Femur (tissue), 1 donor: ENCODE measurements around the gene NUAK1.
"Not testable (repeated sequence)": the region's sequence is repeated elsewhere in the genome, so short reads cannot be mapped to it uniquely, and the experiment has no call there.

Experiments
- DNase-seq: peaks from one replicate; pipeline ENCODE4 v3.0.0-alpha.2; 2017

NUAK1 gene

DNA sequence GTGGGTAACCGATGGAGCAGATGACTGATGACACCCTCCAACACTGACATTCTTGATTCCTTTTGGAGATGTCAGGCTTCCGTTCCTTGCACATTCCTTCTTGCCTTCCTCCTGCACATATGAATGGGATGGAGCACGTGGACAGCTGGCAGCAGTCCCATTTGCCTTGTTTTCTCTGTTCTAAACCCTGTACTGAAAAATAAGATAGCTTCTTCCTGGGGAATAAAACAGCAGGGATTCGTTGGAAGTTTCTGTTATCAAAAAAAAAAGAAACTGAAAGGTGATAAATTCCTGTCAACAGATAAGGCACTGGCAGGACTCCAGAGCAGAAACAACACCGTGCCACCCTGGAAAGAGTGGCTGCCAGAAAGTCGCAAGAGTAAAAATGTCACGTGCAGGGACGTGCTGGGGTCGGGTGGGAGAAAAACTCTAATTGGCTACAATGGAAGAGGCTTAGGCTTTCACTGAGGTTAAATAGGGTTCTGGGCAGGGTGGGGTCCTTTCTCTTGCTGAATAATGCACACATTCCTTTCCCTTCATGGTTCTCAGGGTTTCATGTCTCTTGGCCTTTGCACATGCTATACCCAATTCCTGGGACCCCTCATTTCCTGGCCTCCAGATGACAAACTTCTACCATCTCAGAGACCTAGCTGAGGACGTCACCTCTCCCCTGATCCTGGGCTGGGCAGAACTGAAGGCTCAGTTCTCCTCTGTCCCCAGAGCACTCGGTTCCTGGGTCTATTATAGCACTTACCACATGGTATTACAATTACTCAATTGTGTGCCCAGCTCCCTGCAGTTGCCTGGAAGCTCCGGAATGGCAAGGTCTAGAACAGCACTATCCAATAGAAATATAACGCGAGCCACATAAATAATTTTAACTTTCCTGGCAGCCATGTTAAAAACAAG is 7.0 kb upstream of the NUAK1 start:
- DNase-seq, result no peak

DNA sequence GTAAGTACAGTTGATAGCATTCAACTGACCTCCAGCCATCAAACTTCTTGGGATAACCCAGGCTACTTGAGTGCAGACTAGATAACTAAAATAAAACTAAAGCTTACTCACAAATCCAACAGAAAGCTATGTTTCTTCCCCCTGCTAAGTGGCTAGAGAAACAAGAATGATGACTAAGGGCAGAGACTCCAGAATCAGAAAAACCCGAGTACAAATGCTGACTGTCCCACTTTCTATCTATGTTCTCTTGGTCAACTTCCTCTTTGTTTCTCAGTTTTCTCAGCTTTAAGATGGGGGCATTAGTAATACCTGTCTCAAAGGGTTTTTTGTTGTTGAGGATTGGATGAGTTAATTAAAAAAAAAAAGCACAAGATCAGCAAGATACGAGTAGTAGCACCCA is 6.1 kb upstream of the NUAK1 start:
- no peak for DNase-seq

DNA sequence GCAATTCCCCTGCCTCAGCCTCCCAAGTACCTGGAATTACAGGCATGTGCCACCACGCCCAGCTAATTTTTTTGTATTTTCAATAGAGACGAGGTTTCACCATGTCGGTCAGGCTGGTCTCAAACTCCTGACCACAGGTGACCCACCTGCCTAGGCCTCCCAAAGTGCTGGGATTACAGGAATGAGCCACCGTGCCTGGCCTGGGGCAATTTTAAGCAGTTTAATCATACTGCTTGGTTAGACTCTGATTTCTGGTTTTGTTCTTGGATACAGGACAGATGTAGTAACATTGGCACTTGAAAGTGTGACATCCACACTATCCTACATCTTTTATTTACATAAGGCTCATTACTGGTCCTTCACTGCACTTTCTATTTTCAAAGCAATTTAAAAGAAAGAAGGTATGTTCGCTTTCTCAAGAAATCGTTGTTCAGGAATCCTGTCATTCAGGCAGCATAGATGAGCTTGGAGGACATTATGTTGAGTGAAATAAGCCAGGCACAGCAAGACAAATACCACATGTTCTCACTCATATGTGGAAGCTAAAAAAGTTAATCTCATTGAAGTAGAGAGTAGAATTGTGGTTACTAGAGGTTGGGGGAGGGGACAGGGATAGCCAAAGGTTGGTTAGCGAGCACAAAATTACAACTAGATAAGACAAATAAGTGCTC is 4.0 kb upstream of the NUAK1 start:
- DNase-seq, result no peak

DNA sequence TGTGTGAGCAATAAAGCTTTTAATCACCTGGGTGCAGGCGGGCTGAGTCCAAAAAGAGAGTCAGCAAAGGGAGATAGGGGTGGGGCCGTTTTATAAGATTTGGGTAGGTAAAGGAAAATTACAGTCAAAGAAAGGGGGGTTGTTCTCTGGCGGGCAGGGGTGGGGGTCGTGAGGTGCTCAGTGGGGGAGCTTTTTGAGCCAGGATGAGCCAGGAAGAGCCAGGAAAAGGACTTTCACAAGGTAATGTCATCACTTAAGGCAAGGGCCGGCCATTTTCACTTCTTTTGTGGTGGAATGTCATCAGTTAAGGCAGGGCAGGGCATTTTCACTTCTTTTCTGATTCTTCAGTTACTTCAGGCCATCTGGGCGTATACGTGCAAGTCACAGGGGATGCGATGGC is 3.2 kb upstream of the NUAK1 start:
- not testable (repeated sequence) for DNase-seq

DNA sequence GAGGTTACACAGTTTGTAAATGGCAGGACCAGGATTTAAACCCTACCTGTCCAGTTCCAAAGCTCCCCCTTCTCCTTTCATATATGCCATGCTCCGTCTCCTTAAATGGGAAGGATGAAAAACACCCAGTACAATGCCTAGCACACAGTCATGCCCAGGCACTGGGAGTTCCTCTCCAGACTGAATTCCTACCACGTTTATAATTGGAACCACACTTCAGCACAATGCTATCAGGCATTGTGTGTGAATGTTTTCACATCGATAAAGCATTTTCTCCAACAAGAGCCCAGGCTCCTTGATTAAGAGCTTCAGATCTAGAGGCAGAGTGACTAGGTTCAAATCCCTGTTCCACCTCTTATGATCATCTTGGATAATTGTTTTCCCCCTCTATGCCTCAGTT is 2.7 kb upstream of the NUAK1 start:
- DNase-seq, result no peak

DNA sequence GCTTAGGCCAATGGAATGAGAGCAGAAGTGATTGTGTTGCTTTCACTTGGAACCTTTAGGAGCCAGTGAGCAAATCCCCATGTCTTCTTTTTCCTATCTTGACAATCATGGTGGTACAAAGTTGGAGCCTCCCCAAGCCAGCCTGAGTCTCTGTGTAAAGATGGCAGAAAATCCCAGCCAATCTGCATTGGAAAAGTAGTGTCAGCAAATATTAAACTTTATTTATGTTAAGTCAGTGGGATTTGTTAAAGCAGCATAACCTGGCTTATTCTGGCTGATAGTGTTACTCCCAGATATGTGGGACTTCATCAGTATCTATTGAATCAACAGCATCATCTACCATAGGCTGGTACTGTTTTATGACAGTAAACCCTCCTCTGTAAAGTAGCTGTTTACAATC is 2.2 kb upstream of the NUAK1 start:
- DNase-seq, result no peak

DNA sequence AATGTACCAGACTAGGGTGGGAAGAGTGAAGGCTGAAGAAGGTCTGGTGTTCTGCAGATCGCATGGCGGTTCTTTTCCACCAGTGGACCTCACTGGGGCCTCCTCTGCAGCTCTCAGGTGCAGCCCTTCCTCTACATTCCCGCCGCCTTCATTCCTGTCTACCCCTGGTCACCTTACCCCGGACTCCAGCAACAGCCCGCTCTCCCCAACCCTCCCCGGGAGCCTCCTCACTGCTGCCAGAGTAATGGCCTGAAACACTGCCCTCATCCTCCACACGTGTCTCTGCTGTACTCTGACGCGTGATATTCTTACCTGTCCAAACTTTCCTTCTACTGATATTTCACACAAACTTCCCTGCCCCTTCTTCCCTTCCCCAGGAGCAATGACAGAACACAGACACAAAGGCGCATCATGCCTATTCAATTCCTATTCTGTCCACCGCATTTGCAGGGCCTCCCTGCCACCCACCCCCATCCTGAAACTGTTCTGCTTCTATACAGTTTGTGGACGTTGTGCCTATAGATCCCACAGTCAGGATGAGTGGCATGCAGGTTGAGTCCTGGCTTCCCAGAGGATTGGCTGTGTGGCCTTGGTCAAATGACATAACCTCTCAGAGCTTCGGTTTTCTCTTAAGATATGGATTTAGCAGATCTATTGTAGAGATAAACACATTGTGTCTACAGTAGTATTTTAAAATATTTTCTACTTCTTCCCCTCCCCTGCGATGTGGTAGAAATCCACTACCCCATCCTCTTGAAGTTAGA is 1.7 kb upstream of the NUAK1 start:
- DNase-seq, result no peak

DNA sequence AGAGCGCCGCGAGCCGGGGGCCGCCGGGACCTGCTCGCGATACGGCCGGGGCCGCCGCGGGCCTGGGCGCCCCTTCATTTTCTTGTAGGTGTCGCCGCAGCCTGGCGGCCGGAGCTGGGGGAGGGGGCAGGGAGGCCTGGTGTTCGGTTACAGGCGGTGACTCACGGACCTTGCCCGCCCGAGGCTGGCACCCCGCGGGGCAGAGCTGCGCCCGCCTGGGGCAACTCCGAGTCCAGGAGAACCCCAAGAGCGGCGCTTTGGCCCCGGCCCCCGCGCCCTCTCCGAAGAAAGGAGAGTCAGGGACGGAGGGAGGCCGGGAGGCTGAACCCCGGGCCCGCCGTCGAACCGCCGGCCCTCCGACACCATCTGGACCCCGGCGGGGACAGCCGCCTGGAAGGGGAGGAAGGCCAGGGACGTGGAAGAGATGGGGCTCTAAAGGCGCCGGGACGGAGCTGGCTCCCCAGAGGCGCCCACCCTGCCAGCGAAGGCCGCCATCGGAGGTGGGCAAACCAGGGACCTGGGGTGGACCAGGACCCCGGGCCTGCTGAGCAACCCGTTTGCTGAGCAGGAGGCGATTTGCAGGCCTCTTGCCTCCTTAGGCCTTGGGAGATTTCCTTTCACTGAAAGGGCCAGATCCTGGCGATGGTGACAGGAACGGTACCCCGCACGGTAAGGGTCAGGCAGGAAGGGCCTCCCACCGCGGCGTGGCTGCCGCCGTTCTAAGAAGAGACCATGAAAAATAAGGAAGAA is 843 bp upstream of the NUAK1 start:
- DNase-seq, result peak; percentile 86

DNA sequence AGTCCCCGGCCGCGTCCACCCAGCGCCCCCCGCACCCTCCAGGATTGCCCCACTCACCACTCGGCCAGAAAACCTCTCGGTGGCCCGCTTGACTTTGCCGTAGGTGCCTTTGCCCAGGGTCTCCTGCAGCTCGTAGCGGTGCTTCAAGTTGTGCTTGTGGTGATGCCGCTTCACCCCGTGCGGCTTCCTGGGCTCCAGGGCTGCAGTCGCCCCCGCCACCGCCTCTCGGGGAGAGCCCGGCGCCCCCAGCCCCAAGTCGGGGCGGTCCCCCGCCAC is 459 bp downstream of the NUAK1 start:
- no peak for DNase-seq

DNA sequence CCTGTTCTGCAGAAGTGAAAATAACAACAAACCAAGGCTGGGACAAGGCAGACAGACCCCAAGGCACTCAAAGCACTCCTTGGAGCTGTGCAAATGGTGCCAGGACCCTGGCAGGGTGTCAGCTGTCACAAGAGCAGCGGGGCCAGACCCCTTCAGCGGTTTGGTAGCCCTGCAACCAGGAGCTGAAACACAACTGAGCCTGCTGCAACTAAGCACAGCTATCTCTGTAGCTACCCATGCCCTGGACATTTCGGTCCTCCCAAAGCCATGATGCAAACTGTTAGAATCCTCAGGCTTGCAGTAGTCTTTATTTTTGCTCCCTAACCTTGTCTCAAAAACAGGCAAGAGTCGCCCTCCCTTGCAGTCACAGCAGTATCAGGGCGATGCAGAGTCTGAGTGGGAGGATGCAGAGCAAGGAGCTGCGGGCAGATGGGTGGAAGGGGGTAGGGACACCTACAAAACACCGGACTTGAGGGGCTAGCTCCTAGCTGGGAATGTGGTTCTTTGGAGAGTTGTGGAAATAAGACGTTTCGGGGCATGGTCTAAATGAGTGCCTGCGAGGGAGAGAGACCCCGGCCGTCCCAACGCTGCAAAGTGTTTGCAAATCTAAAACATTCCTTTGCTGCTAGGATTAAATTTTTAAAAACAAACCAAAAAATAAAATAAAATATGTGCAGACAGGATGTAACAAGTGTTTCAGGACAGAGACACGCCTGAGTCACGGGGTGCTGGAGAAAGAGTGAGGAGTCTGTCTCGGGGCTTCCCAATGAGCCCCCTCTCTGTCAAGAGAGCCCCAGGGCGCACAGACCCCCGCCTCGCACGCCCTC is 1.0 kb downstream of the NUAK1 start:
- no peak for DNase-seq

DNA sequence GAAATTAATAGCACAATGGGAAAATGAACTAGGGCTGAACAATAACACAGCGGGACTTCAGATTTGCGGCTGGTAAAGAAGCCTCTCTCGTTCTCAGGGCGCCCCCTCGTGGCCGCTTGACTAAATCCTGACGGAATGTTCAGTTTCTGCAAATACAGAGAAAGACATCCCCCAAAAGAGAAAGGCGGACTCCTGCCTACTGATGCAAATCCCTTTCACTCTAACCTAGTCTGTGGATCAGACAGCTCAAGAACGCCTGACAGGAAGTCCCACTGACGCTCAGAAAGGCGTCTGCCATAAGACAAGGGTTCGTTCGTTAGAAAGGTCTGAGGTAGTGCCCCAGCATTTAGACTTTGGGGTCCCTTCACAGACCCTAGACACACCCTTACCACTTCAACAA is 2.5 kb downstream of the NUAK1 start:
- peak; percentile 93 for DNase-seq

DNA sequence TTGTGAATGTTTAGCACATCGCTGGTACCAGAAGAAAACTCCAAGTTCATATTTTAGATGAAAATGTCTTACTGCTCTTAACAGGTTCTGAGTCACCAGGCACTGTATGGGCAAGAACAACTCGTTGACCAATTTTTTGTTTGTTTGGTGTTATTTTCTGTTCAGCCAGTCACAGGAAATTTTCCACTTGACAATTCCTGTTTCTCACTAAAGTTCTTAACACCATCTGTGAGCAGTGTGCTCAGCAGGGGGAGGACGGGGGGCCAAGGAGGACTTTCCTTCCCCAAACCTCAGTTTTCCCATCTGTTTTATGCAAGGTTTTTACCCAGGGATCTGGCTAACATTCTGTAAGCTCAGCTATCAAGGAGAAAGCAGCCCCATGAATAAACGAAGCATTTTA is 3.0 kb downstream of the NUAK1 start:
- DNase-seq, result no peak

DNA sequence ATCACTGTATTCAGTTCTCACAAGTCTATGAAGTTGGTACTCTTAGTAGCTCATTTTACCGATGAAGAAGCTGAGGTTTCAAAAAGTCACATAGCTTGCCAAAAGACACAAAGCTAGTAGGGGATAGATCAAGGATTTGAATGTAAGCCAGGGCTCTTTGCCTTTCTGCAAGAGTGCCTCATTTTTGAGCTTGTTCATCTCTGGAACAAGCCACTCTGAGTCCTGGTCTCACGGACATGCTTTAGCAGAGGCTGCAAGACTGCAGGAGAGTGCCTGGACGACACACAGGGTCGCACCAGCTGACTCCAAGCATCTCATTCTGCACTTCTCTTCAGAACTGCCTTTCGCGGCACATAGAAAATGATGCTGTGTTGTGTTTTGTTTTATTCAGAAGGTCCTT is 3.7 kb downstream of the NUAK1 start:
- no peak for DNase-seq

DNA sequence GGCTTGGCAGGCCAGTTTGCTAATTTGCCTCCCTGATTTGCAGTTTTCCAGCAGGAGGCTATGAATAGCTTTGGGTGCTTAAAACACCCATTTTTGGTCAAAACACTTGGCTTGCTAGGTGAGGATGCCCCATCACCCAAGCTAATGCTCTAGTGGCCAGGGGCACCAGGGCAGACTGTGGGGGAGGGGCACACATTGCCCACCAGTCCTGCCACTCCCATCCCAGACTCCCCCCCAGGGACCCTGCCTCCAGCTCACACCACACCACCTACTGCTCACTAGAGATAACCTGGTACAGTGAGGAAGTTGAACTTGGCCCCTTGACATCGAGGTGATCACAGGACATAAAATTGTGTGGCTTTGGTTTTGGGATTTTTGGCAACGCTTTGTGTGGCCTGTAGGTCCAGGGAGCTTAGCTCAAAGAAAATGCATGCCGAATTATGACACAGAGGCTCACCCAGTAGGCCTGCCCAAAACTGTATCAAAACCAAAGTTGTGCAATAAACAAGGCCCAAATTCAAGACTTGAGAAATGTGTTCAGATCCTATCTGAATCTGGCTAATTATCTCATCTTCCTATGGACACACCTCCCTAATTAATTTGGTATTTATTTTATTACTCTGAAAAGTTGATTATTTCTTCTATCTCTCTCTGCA is 4.3 kb downstream of the NUAK1 start:
- no peak for DNase-seq

DNA sequence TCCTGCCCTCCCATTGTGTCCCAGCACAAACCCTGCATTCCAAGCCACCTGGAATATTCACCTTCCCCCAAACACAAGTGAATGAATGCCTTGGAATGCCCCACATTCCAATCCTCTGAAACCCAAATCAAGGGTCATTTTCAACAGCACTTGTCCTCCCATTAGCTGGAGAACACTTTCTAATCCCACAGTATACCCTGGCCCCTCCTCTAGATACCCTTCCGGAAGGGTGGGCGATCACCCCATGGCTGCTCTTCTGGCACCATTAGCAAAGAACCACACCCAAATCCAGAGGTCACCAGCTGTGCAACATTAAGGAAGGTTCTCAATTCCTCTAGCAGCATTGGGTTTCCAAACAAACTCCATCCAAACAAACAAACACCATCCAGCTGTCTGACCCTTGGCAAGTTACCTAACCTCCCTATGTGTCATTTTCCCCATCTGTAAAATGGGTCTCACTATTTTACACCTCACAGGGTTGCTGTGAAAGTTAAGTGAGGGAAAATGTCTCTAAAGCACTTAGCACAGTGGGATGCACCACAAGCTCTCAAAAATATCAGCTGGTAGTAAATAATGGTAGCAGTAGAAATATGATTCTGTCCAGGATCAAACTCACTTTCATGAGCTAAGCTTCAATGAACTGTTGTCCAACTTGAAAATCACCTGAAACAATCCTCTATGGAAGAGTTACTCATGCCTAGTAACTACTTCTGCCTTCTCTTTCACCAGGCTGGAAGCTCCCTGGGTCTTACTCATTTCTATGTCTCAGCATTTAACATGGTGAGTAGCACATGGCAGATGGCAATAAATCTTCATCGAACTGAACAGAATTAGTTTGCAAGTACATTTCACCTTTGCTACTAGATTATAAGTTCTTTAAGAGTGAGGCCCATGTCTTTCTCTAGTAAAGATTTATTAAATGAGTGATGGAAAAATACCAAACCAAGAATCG is 5.3 kb downstream of the NUAK1 start:
- DNase-seq, result no peak

DNA sequence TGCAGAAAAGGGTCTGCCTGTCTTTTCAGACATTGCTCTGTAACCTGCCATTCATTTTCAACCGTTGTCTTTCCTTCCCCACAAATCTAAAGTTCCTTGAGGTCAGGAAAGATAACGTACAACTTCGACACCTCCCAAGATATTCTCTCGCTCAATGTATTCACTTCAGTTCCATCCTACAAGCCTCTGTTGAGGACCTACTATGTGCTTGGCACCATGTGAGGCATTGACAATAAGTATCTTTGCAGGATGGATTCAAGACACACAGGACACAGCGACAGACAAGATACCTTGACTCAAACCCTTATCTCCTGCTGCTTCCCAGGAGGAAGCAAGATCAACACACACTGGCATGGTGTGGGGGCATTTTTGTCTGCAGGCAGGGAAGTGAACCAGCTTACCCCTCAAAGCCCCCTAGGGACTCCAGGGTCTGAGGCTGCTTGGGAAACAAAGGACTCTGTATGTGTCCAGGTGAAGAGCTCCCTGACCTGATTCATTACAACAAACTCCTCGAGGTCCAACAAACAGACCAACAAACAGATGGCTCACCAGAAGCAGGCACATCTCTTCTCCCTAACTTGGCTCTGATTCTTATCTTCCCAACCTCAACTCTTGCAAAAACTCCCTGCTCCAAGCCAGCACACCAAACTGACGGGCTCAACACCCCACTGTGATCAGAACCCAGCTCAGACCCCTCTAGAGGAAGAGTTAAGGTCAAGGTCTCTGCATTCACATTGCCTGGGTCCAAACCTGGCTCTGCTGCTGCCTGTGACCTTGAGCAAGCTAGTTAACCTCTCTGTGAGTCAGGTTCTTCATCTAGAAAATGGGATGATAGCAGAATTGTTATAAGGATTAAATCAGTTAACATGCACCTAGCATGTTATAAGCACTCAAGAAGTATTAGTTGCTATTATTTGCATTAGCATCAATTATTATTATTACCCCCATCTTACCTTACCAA is 6.3 kb downstream of the NUAK1 start:
- no peak for DNase-seq

DNA sequence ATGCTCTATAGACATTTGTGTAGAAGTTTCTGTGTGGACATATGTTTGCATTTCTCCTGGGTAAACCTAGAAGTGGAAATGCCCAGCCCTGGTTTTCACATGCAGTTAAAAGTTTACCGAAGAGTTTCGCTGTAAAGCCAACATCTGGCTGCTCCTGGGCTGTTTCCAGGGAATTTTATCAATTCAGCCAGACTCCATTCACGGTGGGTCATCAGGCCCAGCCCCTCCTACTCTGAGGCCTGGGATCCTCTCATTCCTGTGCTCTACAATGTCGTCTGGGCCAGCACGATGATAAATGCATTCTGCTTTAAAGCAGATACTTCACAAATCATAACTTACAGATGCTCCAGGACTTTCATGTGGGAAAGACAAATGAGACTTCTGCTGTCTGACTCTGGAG is 7.1 kb downstream of the NUAK1 start:
- DNase-seq, result peak; percentile 73

DNA sequence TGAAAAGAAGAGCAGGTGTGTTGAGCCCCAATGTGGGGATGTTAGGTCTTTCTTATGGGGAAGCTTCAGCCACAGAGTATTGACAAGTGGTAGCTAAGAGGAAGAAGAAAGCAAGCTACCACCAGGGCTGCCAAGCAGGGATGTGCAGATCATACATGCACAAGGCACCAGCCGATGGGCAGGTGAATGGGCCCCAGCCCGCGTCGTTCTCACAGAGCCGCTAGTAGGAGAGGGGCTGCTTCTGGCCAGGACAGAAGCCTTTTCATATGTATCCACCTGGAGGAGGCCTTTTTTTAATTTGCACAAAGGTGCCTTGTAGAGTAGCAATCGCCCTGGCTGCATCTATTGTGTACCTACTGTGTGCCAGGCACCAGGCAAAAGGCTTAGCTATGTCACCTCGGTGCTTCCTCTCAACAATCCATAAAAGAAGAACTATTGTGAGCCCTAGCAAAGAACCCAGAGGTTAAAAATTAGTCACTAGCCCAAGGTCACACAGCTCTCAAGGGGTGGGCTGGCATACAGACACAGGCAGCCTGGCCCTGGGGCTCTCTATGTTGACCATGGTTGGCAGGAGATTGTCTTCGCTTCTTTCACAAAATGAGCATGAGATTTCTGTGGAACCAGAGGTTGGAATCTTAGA is 8.2 kb downstream of the NUAK1 start:
- no peak for DNase-seq
